Activated CD8-positive, alpha-beta memory T cell treated with anti-CD3 and anti-CD28 coated beads, Interleukin-2, amount 50 U/mL, for 48 hours (primary cell): ENCODE results near the gene BICC1.

Source experiments
- DNase-seq: peaks from one replicate; pipeline ENCODE4 v3.0.0-alpha.2; 2020

Gene BICC1

GRCh38 chr10:58516671-58517070, 4.0 kb downstream of the BICC1 start:
- no peak for DNase-seq

GRCh38 chr10:58517081-58517480, 4.4 kb downstream of the BICC1 start:
- DNase-seq = no peak

GRCh38 chr10:58517491-58518355, 5.1 kb downstream of the BICC1 start:
- no peak for DNase-seq

- DNase-seq = no peak
Observed at GRCh38 chr10:58518775-58519174, 6.1 kb downstream of the BICC1 start.

- DNase-seq = no peak
Observed at GRCh38 chr10:58529077-58529728, 16.5 kb downstream of the BICC1 start.

GRCh38 chr10:58531084-58531695, 18.5 kb downstream of the BICC1 start:
- DNase-seq = peak; percentile 70

- no peak for DNase-seq
Observed at GRCh38 chr10:58535311-58535710, 22.6 kb downstream of the BICC1 start.

- no peak for DNase-seq
Observed at GRCh38 chr10:58543141-58543540, 30.5 kb downstream of the BICC1 start.

GRCh38 chr10:58544135-58544534, 31.5 kb downstream of the BICC1 start:
- no peak for DNase-seq

GRCh38 chr10:58545427-58545826, 32.8 kb downstream of the BICC1 start:
- DNase-seq = no peak

GRCh38 chr10:58546137-58546536, 33.5 kb downstream of the BICC1 start:
- no peak for DNase-seq

GRCh38 chr10:58546722-58547445, 34.2 kb downstream of the BICC1 start:
- DNase-seq = no peak

- no peak for DNase-seq
Observed at GRCh38 chr10:58547963-58548362, 35.3 kb downstream of the BICC1 start.

GRCh38 chr10:58554316-58554715, 41.6 kb downstream of the BICC1 start:
- no peak for DNase-seq

GRCh38 chr10:58555170-58555929, 42.7 kb downstream of the BICC1 start:
- DNase-seq = no peak

- DNase-seq = no peak
Observed at GRCh38 chr10:58555930-58556311, 43.2 kb downstream of the BICC1 start.

- no peak for DNase-seq
Observed at GRCh38 chr10:58556516-58557165, 44.0 kb downstream of the BICC1 start.

GRCh38 chr10:58557714-58558113, 45.0 kb downstream of the BICC1 start:
- no peak for DNase-seq

- no peak for DNase-seq
Observed at GRCh38 chr10:58560068-58560467, 47.4 kb downstream of the BICC1 start.

- no peak for DNase-seq
Observed at GRCh38 chr10:58565271-58565670, 52.6 kb downstream of the BICC1 start.

- DNase-seq = no peak
Observed at GRCh38 chr10:58567652-58568051, 55.0 kb downstream of the BICC1 start.

- DNase-seq = no peak
Observed at GRCh38 chr10:58568428-58568935, 55.8 kb downstream of the BICC1 start.
